Activated CD8-positive, alpha-beta memory T cell treated with anti-CD3 and anti-CD28 coated beads for 48 hours (primary cell): ENCODE results near the gene UBE2E3.

Experiments used
- DNase-seq, 3 experiments: peaks; one replicate each; pipeline ENCODE4 v3.0.0-alpha.2; 2020; ENCODE audit warnings: low read depth in 2 of 3, low spot score in 2 of 3

The UBE2E3 gene

DNA sequence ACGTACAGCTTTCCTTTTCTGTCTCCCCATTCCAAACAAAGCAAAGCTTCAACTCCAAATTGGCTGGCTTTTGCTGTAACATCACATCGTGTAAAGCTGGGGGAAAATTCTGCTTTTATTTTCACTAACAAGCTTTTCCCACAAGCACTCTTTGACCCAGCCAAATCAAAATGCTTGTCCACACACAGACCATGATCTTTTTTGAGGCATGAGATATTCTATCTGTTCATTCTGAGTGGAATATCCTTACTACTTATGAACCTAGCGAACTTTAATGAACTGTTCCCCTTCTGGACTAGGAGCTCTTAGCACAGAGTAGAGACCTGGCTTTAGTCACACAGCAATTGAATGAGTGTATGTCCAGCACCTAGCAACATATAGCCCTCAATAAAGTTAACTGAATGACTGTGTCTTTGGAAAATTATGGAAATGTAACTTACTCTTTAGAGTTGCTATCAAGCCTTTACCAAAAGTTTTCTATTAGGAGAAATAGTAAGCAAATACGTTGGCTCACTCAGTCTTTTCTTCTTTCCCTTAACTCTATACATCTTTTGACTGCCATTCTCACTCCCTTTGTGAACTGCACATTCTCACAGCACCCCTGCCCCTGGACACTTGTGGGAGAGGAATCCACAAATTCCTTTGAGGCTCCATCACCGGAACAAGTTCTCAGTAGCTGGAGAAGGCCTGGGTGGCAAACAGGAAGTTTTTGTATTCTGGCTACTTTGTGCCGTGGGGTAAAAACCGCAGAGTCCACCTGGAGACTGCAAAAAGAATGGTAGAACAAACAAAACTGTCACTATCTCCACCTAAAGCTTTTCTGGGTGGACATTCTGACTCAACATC is 1.3 kb upstream of the UBE2E3 start:
- DNase-seq = no peak

DNA sequence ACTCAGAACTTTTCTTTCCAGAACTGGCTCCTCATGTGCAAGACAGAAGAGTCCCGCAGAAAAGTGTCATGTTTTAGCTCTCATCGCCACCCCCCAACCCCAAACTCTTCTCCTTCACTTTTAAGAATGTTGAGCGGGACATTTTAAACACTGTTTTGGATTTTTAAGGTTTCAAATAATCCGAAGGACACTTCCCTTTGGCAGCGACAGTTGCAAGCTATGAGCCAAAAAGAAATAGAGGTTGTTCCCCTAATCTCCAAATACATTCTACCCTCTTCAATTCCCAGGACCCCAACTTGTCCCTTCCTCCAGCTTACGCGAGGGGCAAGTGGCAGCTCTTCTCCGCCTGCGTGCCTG is 678 bp upstream of the UBE2E3 start:
- no peak for DNase-seq

DNA sequence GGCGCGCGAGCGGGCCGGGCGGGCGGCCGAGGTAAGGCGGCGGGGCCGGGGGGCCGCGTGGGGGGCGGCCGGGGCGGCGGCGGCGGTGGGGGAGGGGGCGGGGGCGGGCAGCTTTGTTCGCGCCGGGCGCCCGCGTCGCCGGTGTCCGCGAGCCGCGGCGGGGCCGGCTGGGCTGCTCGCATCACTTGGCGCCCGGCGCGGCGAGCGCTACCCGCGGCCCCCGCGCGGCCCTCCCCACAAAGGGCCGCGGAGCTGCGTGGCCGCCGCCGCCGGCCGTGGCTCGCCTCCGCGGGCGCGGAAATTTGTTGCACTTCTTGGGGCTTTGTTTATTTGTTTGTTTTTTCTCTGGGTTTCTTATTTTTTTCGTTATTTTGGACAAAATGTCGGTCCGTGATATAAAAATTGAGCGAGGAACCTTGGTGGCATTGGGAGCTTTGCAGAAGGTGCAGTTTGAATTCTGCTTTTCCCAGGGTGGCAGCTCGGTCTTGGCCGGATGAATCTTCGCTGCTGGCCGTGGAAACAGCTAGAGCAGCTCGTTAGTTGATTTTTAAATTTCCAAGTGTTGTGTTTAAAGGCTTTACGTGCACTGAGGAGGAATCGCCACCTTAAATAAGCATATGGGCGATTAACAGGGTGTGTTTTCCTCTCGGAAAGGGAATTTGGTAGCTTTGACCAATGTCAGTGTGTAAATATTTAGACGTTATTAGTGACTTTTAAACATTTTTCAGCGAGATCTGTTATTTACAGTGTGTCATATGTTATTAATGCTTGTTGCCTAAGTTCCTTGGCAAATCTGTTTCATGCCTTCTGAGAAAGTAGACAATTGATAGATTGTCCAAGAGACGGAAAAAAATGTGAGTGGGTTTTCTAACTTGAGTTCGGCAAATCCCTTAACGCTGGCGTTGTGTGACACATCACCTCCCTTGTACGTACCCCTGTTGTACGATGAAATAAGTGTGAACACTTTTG is 822 bp downstream of the UBE2E3 start:
- DNase-seq = no peak

- no peak for DNase-seq
Measured at GRCh38 chr2:180983468-180984242, 3.2 kb downstream of the UBE2E3 start.

DNA sequence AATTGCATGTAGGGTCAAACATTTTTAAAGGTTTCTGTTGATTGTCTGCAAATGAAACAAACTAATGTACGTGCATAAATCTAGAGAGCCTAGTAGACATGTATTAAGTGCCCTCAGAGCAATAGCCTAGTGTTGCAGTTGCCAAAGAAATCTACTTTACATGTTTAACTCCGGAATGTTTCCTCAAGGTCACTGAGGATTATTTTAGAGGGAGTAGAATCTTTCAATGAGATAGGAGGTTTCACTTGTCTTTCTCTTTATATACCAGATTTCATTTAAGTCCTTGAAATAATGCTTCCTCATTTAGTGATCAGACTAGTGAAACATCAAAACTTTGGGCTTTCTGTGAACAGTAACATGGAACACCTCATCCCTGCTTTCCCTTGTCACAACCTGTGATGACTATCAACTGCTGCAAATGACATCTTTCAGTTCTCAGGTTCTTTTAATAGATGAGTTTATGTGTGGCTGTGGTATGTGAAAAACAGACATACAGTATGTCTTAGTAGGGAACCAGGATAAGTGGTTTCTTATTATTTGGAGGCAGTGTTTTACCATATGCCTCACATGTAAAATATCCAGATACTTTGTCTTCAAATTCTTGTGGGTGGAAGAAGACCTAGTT is 5.5 kb downstream of the UBE2E3 start:
- DNase-seq = no peak

GRCh38 chr2:180987146-180987545 is 6.7 kb downstream of the UBE2E3 start:
- DNase-seq = no peak

- no peak for DNase-seq
Measured at GRCh38 chr2:180990337-180990736, 9.9 kb downstream of the UBE2E3 start.

DNA sequence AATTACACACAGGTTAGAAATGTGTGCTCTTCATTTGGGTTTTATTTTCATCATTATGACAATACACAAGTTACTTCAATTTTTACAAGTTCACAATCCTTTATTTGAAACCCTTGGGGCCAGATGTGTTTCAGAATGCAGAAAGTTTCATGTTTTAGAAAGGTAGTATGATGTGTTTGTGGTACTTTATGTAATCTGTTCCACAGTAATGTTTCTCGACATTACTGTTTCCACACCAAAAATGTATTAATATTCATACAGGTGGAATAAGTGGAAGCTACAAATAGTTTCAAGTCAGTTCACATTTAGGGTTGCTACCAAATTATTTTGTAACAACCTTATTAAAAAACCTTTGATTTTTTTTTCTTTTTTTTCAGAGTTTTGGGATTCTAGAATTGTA is 10.4 kb downstream of the UBE2E3 start:
- DNase-seq = no peak

- no peak for DNase-seq
Measured at GRCh38 chr2:180991361-180991760, 11.0 kb downstream of the UBE2E3 start.

DNA sequence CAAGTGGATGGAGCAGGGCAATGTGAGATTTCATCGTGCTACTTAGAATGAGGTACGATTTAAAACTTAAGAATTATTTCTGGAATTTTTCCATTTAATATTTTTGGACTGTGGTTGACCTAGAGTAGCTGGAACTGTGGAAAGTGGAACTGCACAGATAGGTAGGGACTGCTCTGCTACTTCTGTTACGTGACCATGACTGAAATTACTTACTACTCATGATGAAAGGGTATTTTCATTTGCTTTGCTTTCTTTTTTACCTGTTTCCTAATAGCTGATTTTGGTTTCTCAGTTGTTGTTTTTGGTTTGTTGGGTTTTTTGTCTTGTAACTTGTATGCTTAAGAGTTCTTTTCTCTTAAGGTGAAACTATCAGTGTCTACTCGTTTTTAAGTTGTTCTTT is 11.4 kb downstream of the UBE2E3 start:
- DNase-seq = no peak

- no peak for DNase-seq
Measured at GRCh38 chr2:180992994-180993393, 12.6 kb downstream of the UBE2E3 start.

- no peak for DNase-seq
Measured at GRCh38 chr2:180999274-180999964, 19.0 kb downstream of the UBE2E3 start.

- DNase-seq = no peak
Measured at GRCh38 chr2:181004647-181005325, 24.4 kb downstream of the UBE2E3 start.

DNA sequence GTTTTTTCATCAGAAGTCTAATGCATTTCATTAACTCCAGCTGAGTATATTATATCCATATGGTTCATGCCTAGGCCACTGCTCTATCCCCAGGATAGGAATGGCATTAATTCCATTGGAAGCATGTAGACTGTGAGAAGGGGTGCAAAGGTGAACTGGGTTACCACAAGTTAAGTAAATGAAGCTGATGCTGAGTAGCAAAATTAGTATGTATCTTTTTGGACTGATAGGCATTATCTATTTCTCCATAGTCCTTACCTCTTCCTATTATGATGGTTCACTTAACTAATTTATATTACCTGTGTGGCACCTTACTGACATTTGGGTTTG is 24.9 kb downstream of the UBE2E3 start:
- no peak for DNase-seq

- DNase-seq = no peak
Measured at GRCh38 chr2:181005809-181006208, 25.4 kb downstream of the UBE2E3 start.

DNA sequence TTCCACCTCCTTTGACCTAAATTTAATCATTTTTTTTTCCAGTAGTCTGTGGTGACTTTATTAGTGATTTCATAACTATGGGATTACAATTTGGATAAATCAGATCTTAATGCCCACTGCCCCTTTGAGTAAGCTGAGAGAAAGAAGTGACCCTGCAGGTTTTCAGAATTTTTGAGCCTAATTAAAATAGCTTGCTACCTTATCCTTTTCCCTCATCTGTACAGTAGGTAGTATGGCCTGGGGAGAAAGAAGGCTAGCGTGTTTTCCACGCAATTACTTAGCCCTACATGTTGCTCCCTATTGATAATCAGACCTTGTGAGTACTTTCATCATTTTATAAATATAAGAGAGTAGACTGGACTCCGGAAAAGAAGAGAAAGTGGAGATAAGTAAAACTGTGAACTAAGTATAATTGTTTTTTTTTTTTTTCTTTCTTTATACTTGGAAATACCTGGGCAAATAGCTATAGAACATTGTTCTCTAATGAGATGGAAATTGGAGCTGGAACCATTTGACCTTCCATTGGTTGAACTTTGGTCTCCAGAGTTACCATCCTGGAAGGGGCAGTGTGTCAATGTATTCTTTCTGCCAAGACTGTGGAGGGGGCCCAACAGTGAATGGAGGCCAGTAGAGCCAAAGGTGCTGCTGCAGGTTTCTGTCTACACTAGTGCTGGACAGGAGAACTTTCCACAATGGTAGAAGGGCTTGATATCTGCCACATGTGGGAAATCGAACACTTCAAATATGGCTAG is 26.9 kb downstream of the UBE2E3 start:
- no peak for DNase-seq

DNA sequence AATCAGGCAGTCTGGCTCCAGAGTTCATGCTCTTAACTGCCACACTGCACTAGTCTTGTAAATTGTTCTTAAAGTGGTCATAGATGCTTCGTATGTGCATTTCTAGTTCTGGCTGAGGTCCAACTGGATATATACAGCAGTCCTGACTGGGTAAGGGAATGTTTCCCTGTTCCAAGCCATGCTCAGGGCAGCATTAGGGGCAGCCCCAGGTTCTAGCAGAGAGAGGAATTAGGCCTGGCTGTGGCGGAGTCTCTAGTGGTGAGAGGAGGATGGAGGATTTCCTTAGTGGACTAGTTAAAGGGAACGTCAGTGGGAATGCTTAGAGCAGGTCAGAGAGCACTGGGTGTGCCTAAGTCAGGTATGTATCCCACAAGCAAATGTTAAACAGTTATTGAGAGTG is 28.0 kb downstream of the UBE2E3 start:
- no peak for DNase-seq

DNA sequence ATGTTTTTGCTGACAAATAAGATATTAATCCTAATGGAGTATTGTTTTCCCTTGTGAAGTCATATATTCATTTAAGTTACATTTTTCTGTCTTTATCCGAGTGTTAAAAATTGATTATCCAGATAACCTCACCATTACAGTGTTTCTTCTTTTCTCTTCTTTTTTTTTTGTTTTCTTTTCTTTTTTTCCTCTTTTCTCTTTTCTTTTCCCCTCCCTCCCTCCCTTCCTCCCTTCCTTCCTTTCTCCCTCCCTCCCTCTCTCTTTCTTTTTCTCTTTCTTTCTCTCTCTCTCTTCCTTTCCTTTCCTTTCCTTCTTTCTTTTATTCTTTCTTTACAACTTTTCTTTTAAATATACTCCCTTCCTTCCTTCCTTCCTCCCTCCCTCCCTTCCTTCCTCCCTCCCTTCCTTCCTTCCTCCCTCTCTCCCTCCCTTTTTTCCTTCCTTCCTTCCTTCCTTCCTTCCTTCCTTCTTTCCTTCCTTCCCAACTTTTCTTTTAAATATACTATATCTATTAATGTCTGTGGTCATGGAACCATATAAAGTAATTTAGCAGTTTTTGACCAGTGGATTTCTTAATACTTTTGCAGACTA is 40.9 kb downstream of the UBE2E3 start:
- DNase-seq = no peak

GRCh38 chr2:181022652-181023051 is 42.2 kb downstream of the UBE2E3 start:
- DNase-seq = no peak
